ENCODE data around the gene STK32B.

The STK32B gene

GRCh38 chr4:5463361-5463760 is 412.1 kb downstream of the STK32B start:
- H3K9me3 ChIP-seq (ENCODE audit: severe bottlenecking), result peaks cover 2% of the 10 kb centered on the region
- no peak for DNase-seq

GRCh38 chr4:5463936-5464650 is 412.8 kb downstream of the STK32B start:
- H3K27ac ChIP-seq, result no peak overlapping the region
- H3K27me3 ChIP-seq (ENCODE audit: insufficient read depth, low read depth, severe bottlenecking), result no peaks in the 10 kb centered on the region
- H3K36me3 ChIP-seq, result no peaks in the 10 kb centered on the region
- no peak for DNase-seq
- TF ChIP-seq, protein P1, sequence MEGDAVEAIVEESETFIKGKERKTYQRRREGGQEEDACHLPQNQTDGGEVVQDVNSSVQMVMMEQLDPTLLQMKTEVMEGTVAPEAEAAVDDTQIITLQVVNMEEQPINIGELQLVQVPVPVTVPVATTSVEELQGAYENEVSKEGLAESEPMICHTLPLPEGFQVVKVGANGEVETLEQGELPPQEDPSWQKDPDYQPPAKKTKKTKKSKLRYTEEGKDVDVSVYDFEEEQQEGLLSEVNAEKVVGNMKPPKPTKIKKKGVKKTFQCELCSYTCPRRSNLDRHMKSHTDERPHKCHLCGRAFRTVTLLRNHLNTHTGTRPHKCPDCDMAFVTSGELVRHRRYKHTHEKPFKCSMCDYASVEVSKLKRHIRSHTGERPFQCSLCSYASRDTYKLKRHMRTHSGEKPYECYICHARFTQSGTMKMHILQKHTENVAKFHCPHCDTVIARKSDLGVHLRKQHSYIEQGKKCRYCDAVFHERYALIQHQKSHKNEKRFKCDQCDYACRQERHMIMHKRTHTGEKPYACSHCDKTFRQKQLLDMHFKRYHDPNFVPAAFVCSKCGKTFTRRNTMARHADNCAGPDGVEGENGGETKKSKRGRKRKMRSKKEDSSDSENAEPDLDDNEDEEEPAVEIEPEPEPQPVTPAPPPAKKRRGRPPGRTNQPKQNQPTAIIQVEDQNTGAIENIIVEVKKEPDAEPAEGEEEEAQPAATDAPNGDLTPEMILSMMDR (IDR thresholded peaks at IDR 0.05; ENCODE audit: low read depth, low read length), result no peak
- H3K4me3 ChIP-seq (ENCODE audit: low read depth, low read length), result no peak overlapping the region
- no peaks in the 10 kb centered on the region for H3K9me3 ChIP-seq (ENCODE audit: severe bottlenecking)

More at GRCh38 chr4:5463361-5463760, 412.1 kb downstream of the STK32B start:
- Histone ChIP-seq H3K4me3 (ENCODE audit: low read depth, low read length) (no peak overlapping the region), H3K36me3 (no peaks in the 10 kb centered on the region), H3K27ac (no peak overlapping the region), H3K27me3 (ENCODE audit: insufficient read depth, low read depth, severe bottlenecking) (no peaks in the 10 kb centered on the region)
- TF ChIP-seq, protein P1 (IDR thresholded peaks at IDR 0.05; ENCODE audit: low read depth, low read length), result no peak

GRCh38 chr4:5465529-5465928 is 414.2 kb downstream of the STK32B start:
- H3K27me3 ChIP-seq (ENCODE audit: insufficient read depth, low read depth, severe bottlenecking), result no peaks in the 10 kb centered on the region
- H3K4me3 ChIP-seq (ENCODE audit: low read depth, low read length), result no peak overlapping the region

GRCh38 chr4:5465956-5466355 is 414.7 kb downstream of the STK32B start:
- H3K36me3 ChIP-seq, result no peaks in the 10 kb centered on the region
- TF ChIP-seq, protein P1 (IDR thresholded peaks at IDR 0.05; ENCODE audit: low read depth, low read length), result no peak
- no peak overlapping the region for H3K27ac ChIP-seq
- DNase-seq, result no peak
- H3K9me3 ChIP-seq (ENCODE audit: severe bottlenecking), result no peaks in the 10 kb centered on the region
- H3K4me3 ChIP-seq (ENCODE audit: low read depth, low read length), result no peak overlapping the region
- H3K27me3 ChIP-seq (ENCODE audit: insufficient read depth, low read depth, severe bottlenecking), result no peaks in the 10 kb centered on the region

More at GRCh38 chr4:5465529-5465928, 414.2 kb downstream of the STK32B start:
- no peak for DNase-seq
- no peak overlapping the region for H3K27ac ChIP-seq
- TF ChIP-seq, protein P1 (IDR thresholded peaks at IDR 0.05; ENCODE audit: low read depth, low read length), result no peak
- H3K36me3 ChIP-seq, result no peaks in the 10 kb centered on the region
- no peaks in the 10 kb centered on the region for H3K9me3 ChIP-seq (ENCODE audit: severe bottlenecking)

DNA sequence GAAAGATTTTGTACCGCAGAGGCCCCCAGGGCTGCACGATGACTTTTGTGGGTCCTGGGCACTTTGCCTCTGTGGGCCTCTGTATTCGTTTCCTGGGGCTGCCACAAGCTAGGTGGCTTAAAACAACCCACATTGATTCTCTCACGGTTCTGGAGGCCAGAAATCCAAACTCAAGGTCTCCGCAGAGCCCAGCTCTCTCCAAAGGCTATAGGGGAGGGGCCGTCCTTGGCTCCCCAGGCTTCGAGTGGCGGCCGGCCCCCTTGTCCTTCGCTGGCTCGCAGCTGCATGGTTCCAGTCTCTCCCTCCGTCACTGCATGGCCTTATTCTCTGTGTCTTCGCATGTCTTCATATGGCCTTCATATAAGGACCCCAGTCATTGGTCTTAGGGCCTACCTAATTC is 415.8 kb downstream of the STK32B start:
- no peaks in the 10 kb centered on the region for H3K9me3 ChIP-seq (ENCODE audit: severe bottlenecking)
- DNase-seq, result no peak
- H3K27me3 ChIP-seq (ENCODE audit: insufficient read depth, low read depth, severe bottlenecking), result no peaks in the 10 kb centered on the region
- H3K27ac ChIP-seq, result no peak overlapping the region
- TF ChIP-seq, protein P1 (IDR thresholded peaks at IDR 0.05; ENCODE audit: low read depth, low read length), result no peak
- no peaks in the 10 kb centered on the region for H3K36me3 ChIP-seq
- no peak overlapping the region for H3K4me3 ChIP-seq (ENCODE audit: low read depth, low read length)
